ENCODE data around the gene SETD3.

Gene SETD3

GRCh38 chr14:99516871-99517642 lies 36.4 kb upstream of the SETD3 start:
- no peak for DNase-seq (ENCODE audit: low spot score)

GRCh38 chr14:99516156-99516870 lies 35.7 kb upstream of the SETD3 start:
- no peak for DNase-seq (ENCODE audit: low spot score)

DNA sequence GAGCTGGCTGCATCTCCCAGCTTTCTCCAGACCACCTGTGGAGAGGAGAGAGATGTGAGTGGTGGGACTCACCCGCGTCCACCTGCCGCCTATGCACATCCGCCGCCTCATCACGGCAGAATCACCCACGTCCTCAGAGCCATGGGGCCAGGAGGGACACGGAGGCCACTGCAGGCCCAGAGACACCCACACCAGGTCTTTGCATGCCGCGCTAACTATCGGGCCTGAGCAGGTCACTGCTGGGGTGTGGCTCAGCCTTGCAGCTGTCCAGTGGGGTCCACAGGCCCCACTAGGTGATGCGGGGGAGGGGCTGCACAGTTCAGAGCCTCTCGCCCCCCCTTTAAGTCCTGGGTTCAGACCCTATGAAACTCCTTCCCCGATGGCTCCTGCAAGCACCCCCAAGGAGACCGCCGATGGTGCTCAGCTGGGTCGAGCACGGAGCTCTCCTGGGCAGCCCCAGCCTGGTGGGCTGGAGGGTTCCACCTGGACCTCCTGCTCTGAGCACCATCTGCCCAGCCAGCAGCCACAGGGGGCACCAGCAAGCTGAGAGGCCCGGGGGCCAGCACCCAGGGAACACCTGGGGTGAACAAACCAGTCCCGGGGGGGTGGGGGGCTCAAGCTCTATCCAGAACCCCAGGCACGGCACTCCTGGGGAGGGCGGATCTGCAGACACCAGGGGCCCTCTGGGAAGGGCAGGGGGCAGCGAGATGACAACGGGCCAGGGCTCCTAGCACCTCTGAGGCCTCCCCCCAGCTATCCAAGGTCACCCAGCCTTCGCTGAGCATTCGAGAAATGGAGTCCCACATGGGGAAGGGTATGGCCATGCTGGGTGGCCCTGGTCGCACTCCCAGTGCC lies 34.9 kb upstream of the SETD3 start:
- no peak for DNase-seq (ENCODE audit: low spot score)

- DNase-seq (ENCODE audit: low spot score): no peak
Measured at GRCh38 chr14:99514552-99515300, 34.1 kb upstream of the SETD3 start.

GRCh38 chr14:99513946-99514551 lies 33.4 kb upstream of the SETD3 start:
- no peak for DNase-seq (ENCODE audit: low spot score)

DNA sequence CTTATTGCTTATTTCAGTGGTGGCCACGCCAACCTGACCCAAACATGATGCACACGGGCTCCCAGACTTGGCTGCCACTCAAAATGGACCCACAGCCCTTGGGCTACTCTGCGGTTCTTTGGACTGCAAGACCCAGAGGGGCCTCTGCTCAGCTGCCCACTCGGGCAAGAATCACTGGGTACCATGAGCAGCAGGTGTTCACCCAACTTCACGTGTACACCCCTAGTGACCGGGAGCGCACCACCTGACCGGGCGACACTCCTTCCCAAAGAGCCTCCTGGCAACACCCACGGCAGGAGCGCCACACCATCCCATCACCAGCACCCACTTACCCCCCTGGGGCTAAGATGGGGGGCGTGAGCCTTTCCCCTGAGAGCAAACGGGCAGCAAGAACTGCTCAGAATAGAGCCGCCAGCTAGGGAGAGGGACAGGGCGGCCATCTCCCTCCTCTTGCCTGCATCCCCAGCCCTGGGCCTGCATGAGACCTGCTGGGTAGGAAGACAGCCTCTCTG lies 32.6 kb upstream of the SETD3 start:
- no peak for DNase-seq (ENCODE audit: low spot score)

DNA sequence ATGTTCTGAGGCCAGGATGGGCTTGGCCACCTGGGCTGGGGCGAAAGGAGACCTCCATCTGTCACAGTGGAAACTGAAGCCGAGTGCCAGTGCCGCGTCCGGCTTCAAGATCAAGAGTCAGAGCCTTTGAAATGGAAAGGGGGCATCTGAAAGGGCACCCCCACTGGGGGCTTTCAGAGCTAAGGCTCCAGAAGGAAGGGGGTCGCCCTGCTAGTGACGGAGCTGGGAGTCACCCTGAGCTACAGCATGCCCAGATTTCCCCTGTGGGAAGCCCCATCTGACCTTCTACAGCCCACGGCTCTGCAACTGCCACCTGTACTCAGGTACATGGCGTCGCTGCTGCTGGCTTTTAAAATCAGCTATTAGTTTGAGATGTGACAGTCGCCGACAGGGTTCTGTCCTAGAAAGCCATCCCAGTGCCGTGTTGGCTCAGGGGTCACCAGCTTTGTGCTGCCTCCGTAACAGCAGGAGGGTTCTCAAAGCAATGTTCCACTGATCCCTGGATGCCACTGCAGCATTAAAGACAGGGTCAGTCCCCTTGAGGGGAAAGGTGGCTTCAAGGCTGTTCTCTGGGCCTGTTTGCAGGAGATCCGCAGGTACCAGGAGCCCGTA lies 32.0 kb upstream of the SETD3 start:
- no peak for DNase-seq (ENCODE audit: low spot score)

DNA sequence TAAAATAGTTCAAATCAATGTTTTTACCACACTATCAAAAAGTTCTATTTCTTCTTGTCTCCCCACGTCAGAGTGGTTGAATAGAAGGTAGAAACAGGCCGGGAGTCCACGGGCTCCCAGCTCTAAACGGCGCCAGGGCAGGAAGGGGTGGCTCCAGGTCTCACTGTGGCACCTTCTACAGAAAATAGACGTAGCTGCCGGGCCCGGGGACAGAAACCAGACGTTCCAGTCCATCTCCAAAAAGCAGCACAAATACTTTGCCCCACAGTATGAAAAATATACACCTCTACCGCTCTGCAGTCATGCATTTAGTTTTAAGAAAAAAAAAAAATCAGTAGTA lies 31.4 kb upstream of the SETD3 start:
- no peak for DNase-seq (ENCODE audit: low spot score)

GRCh38 chr14:99511421-99512109 lies 30.9 kb upstream of the SETD3 start:
- DNase-seq (ENCODE audit: low spot score): no peak

DNA sequence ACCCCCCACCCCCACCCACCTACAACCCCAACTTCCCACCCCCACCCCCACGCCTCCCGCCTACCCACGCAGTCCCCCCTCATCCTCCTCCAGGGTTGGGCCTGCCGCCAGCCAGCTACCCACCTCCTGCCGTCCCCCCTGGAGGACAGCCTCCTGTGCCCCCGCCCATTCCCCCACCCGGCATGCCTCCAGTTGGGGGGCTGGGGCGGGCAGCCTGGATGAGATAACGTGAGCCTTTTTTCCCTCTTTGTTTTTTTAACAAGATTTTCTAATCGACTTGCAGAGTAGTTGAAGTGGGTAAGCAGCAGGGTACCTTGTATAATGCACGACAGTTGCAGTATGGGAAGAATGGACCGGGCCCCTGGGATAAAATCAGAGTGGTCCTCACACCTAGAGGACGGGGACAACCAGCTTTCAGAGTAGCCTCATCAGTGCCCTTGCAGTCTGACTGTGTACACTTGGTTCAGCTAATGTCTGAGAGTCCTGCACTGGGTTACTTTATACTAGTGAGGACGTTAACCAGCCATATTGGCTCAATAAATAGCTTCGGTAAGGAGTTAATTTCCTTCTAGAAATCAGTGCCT lies 30.0 kb upstream of the SETD3 start:
- DNase-seq (ENCODE audit: low spot score): no peak

DNA sequence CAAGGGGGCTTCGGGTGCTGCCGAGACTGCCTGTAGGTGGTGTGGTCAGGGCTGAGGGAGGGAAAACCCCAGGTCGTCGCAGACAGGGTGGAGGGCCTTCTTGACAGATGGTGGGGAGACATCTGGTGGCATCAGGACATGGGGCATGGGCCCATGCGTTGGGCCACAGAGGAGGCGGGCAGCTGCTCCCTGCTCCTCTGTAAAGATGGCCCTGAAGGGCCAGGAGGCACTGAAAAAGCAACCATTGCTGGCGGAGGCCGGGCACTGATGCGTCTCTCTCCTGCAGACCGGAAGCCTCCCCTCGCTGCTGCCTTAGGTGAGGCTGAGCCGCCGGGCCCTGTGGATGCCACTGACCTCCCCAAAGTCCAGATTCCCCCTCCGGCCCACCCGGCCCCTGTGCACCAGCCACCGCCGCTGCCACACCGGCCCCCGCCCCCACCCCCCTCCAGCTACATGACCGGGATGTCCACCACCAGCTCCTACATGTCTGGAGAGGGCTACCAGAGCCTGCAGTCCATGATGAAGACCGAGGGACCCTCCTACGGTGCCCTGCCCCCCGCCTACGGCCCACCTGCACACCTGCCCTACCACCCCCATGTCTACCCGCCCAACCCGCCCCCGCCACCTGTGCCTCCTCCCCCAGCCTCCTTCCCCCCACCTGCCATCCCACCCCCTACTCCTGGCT lies 29.4 kb upstream of the SETD3 start:
- no peak for DNase-seq (ENCODE audit: low spot score)

DNA sequence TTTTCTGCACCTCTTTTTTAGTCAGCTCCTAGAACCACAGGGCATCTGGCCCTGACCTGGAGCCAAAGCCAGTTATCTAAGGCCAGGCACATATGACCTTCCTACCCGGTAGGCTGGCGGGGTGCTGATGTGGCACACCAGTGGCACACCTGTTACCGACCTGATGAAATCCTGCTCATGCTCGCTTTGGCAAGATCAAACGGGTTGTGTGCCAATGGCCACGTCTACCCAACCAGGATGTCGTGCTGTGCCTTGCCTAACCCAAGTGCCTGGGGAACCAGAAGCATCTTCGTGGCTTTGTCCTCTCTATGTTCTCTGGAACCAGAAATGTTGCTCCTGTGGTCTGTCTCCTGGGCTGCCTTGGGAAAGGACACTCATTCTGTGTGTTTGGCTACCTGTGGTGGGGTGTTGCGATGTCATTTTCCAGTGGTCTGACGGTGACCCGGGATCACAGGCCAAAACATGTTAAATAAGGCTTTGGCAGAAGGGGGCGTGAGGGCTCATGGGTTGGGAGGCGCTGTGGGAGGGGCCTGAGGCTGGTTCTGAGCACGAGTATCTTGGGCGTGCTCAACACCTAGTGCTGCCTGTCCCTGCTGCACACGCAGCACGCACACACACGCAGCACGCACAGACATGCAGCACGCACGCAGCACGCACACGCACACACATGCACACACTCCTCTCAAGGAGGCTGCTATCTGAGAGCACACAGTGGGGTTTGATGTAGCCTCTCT lies 28.4 kb upstream of the SETD3 start:
- no peak for DNase-seq (ENCODE audit: low spot score)

- DNase-seq (ENCODE audit: low spot score): no peak
Measured at GRCh38 chr14:99507860-99508640, 27.4 kb upstream of the SETD3 start.

DNA sequence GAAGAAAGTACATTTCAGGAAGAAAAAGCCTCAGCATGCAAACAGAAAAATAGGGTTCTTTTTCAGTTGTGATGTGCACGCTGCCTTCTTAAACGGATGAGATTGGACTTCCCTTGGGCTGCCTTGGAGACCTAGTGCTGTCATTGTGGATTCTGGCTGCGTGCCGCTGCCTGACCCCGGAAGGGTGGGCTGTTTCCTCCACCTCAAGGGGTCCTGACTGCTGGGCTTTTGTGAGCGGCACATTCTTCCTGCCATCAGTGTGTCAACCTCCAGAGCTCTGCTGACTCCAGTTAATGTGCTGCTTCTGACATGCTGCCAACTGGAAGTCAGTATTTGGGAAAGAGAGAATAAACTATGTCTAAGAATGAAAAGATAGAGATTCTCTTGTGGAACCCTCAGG lies 25.6 kb upstream of the SETD3 start:
- no peak for DNase-seq (ENCODE audit: low spot score)

DNA sequence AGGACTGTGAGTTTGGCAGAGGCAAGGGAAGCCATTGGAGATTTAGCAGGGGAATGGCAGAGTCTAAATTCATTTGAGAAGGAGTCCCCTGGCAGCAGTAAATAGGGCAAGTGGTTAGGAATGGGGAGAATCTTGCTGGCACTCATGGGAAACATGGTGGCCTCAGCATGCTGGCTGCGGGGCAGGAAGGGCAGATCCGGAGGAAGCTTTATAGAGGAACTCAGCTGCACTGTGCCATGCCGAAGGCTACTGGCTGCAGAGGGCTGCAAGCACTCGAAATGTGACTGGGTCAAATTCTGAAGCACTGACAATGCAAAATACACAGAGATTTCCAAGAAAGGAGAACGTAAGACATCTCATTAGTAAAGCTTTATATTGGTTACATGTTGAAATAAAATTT lies 24.4 kb upstream of the SETD3 start:
- no peak for DNase-seq (ENCODE audit: low spot score)

DNA sequence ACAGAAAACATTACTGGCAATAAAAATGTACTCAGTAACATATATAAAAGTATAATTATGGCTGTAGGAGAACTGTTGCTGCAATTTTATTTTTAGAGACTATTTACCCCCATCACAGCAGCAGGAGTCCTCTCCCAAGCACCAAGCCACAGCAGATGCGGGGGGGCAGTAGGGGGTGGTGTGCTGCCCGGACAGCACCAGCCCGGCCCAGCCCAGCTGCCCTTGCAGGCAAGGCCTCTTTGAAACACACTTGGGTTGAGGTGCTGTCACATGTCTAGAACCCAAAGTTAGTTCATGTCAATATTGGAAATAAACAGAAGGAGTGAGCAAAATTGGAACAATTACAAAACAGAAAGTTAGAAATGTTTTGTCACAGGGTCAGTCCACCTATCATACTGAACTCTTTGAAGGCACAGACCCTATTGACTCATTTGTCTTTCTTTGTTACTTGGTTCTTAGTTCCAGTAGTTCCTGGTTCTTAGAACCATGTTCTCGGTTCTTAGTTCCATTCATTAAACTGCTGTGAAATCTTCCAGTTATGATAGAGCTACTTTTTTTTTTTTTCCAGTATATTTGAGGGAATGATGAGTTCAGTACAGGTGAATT lies 23.3 kb upstream of the SETD3 start:
- DNase-seq (ENCODE audit: low spot score): no peak

DNA sequence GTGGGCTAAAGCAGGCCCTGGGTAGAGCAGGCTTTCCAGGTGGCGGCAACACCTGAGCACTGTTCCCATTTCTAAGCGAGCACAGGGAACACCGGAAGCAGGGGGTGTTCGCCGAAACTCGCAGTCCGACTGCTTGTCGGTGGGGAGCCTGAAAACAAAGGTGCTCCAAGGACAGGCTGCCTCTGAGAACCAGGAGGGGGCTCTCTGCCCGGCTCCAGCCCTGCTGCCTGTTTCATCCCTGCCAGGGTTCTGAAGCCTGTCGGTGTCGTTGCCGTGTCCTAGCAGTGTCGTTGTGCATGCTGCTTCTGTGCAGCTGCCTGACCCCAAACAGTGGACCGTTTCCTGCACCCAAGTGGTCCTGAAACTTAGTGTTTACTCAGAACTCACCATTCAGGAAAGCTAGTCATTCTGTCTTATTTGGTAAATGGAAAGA lies 22.3 kb upstream of the SETD3 start:
- DNase-seq (ENCODE audit: low spot score): no peak
